HL-60/S4 treated with phorbol 12-myristate 13-acetate at 8.2 ng/mL for 4 days and 3 days (cell line): ENCODE results near the gene SH3RF3.

ENCODE experiments used
- in situ Hi-C: fragments of 300-500 bp; cut with MboI; formaldehyde crosslinking; loops from 2 replicates; pipeline ENCODE4 v1.15.0; 2022; ENCODE audit warnings: low sequenced_read_pairs

SH3RF3 gene

DNA sequence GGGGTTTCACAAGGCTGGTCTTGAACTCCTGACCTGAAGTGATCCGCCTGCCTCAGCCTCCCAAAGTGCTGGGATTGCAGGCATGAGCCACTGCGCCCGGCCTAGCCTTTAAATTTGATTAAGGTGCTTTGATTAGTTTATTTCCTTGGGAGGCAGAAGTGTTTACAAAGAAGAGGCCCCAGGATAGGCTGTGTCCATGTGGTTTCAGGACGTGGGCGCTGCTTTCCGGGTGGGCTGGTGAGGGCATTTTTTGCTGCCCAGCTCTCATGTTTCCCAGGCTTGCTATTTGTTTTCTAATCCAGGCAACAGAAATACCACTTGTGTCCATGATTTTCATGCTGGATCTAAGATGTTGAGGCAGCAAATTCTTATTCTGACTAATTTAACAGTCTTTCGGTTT lies 124.2 kb downstream of the SH3RF3 start:
- in situ Hi-C loops = loop anchor here (25.0 kb wide), 1 partner anchor 259 kb away; no protein-coding TSS in a partner anchor

- in situ Hi-C loops = loop anchor here (25.0 kb wide), 1 partner anchor 258 kb away; no protein-coding TSS in a partner anchor
Observed at GRCh38 chr2:109254174-109254904, 125.3 kb downstream of the SH3RF3 start.

GRCh38 chr2:109255654-109256053 lies 126.6 kb downstream of the SH3RF3 start:
- in situ Hi-C loops = loop anchor here (25.0 kb wide), 1 partner anchor 257 kb away; no protein-coding TSS in a partner anchor

DNA sequence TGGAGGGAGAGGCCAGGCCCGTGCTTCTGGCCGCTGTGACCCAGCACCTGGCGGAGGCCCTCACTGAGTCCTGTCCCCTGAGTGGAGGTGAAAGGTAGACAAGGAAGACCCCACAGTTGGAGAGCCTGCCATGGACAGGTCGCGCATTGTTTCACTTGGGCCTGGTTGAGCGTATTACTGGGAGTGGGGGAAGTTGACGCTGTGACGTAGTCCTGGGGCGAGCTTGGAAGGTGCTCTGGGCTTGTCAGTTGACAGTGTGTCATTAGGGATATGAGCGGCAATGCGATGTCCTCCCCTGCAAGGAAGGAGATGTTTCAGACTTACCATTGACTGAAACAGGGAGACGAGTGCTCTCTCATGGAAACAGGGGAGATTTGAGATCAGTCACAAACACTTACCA lies 127.1 kb downstream of the SH3RF3 start:
- in situ Hi-C loops = loop anchor here (25.0 kb wide), 1 partner anchor 256 kb away; no protein-coding TSS in a partner anchor

GRCh38 chr2:109256921-109257320 lies 127.9 kb downstream of the SH3RF3 start:
- in situ Hi-C loops = loop anchor here (25.0 kb wide), 1 partner anchor 255 kb away; no protein-coding TSS in a partner anchor

- in situ Hi-C loops = loop anchor here (25.0 kb wide), 1 partner anchor 255 kb away; no protein-coding TSS in a partner anchor
Observed at GRCh38 chr2:109257653-109258052, 128.6 kb downstream of the SH3RF3 start.

DNA sequence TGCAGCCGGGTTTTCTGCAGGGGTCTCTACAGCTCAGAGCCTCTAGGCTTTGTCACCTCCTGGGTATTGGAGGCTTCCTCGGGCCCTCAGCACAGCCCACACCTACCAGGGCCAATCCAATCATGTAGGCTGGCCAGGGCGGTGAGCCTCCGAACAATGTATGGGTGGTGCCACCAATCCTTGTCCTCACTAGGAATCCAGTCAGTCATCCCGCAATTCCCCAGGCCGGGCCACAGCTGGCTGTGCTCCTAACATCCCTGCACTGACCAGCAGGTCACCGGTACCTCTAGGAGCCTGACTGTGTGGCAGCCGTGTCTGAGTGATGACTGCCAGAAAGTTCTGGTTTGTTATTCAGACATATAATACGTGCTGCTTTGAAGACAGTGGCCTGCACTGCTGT lies 129.4 kb downstream of the SH3RF3 start:
- in situ Hi-C loops = loop anchor here (25.0 kb wide), 1 partner anchor 254 kb away; no protein-coding TSS in a partner anchor

DNA sequence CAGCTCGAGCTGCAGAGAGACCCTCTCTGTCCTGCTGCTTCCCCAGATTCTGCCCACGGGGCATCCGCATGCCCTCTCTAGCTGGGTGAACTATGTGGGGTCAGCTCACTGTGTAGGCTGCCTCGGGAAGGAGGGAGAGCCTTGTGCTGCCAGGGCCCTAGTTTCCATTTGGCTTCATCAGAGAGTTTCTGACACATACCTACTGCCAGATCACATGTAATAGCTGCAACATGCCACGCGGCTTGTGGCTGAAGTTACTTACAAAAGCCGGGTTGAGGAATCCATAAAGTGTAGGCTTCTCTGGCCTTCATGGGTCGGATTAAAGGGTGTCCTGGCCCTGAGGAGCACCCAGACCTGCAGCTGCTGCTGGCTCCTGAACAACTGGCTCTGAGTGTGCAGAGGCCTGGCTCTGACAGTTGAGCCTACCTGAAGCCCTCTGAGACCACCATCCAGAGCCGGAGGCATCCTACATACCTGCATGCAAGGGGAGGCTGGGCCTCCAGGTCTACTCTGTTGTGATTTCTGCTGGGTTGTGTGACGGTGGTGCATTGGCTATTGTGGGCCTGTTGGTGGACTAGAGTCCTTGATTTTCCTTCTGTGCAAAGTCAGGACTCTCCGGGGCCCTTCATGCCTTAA lies 130.0 kb downstream of the SH3RF3 start:
- in situ Hi-C loops = loop anchor here (25.0 kb wide), 1 partner anchor 253 kb away; no protein-coding TSS in a partner anchor

GRCh38 chr2:109259671-109260070 lies 130.7 kb downstream of the SH3RF3 start:
- in situ Hi-C loops = loop anchor here (25.0 kb wide), 1 partner anchor 253 kb away; no protein-coding TSS in a partner anchor

DNA sequence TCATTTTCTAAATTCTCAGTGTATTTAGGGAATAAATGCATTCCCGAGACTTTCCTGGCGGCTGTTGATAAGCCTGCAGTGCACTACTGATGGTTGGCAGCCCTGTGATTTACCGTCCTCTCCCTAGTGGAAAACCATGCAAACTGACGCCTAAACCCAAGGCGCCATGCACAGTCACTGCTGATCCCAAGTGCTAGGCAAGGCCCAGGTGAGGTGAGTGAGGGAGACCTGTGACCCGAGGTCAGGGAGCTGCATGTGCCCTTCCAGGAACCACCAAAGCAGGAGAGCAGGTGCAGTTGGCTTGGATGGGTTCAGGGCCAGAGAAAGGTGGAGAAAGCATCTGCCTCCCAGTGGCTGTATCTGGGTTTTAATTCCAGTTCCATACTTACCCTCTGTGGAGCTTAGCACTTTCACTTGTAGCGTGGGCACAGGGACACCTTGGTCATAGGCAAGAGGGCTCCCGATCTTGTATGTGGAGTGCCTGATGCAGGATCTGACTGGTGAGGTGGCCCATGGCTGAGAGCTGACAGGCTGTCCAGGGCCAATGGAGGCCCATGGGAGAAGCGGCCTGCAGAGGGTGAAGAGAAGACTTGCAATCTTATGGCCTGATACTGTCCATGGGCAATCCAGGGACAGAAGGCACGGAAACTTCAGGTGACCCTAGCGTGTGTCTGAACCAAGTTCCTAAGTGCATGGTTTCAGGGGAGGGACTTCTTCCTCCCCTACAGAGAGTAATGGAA lies 131.3 kb downstream of the SH3RF3 start:
- in situ Hi-C loops = loop anchor here (25.0 kb wide), 1 partner anchor 252 kb away; no protein-coding TSS in a partner anchor

GRCh38 chr2:109260886-109261700 lies 132.1 kb downstream of the SH3RF3 start:
- in situ Hi-C loops = loop anchor here (25.0 kb wide), 1 partner anchor 251 kb away; no protein-coding TSS in a partner anchor

DNA sequence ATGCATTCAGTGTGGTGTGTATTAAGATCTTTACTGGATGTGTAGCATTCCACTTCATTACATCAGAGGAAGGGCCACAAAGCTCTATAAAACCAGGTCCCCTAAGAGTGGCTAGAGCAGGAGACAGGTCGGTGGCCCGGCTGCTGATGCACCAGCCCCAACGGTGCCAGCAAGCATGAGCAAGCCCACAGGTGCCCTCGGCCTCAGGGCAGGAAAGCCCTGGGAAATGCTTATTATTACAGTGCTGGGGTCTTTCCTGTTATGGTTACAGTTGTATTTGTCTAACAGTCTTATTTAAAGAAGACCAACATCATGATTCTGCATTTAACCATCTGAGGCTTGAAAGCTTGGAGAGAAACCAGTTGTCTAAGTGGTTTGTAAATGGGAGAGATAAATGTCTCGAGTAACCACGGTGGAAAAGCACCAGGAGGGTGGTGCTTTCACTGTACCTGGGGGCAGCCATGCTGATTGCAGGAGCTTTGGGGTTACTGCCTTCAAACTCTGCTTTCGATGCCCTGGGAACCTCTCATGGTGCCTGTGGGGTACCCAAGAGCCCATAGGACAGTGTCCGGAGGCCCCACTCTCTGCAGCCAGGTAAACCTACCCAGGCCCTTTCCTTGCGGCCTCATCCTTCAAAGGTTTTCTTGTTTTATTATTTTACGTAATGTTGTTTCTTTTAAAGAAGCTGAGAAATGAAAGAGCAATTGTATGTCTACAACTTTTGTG lies 133.1 kb downstream of the SH3RF3 start:
- in situ Hi-C loops = loop anchor here (25.0 kb wide), 1 partner anchor 250 kb away; no protein-coding TSS in a partner anchor

DNA sequence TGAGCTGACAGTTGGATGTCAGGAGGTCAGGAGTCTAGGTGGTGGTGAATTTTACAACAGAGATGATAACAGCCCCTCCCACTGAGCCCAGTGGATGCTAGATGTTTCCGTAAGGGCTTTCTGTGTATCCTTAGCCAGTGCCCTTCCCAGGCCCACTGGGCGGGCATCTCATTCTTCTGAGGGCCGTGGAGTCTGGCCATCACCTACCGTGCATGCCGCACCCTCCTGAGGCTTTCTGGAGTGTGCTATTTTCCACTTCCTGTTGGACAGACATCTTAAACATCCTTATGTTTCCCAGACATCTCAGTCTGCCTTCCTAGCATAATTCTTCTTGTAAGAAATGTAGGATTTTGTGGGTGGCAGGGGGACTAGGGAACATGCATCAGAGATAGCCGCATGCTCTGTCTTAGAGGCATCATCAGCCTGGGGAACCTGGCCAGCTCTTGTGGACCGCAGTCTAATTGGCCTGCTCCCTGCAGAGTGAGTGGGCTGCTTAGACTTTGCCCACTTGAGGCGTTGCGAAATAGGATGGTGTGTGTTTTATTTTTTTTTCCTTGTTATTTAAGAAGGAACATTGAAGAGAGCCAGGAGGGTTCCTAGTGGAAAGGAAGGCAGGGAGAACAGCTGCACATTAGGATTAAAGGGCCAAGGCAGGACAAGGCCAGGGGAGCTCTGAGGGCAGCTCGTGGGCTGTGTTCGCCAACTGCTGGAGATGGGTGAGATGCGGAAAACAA lies 135.8 kb downstream of the SH3RF3 start:
- in situ Hi-C loops = loop anchor here (25.0 kb wide), 1 partner anchor 248 kb away; no protein-coding TSS in a partner anchor

DNA sequence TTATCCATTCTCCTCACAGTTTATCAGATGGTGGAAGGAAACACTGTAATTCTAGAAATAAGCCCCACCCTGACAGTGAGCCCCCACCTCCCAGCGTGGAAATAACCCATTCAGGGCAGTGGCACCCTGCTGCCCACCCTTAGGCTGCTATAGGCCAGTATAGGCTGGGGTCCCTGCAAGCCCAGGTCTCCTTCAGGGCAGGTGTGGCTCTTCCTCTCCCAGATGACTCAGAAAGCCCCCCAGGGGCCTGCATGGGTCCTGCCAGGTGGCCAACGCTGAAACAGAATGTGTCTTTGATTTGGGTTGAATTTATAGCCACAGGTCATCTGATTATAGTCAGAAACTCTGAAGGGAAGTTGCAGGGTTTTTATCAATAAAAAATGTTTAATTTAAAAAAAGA lies 136.4 kb downstream of the SH3RF3 start:
- in situ Hi-C loops = loop anchor here (25.0 kb wide), 1 partner anchor 247 kb away; no protein-coding TSS in a partner anchor

DNA sequence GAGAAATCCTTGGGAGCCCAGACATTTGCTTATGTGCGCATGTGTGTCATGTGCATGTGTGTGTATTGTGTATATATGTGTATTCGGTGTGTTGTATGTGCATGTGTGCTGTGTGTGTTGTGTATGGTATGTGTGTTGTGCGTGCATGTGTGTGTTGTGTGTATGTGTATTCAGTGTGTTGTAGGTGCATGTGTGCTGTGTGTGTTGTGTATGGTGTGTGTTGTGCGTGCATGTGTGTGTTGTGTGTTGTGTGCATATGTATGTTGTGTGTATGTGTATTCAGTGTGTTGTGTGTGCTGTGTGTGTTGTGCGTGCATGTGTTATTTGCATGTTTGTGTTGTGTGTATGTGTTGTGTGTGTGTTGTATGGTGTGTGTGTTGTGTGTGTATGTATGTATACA lies 136.9 kb downstream of the SH3RF3 start:
- in situ Hi-C loops = loop anchor here (25.0 kb wide), 1 partner anchor 246 kb away; no protein-coding TSS in a partner anchor

GRCh38 chr2:109266496-109266895 lies 137.5 kb downstream of the SH3RF3 start:
- in situ Hi-C loops = loop anchor here (25.0 kb wide), 1 partner anchor 246 kb away; no protein-coding TSS in a partner anchor

DNA sequence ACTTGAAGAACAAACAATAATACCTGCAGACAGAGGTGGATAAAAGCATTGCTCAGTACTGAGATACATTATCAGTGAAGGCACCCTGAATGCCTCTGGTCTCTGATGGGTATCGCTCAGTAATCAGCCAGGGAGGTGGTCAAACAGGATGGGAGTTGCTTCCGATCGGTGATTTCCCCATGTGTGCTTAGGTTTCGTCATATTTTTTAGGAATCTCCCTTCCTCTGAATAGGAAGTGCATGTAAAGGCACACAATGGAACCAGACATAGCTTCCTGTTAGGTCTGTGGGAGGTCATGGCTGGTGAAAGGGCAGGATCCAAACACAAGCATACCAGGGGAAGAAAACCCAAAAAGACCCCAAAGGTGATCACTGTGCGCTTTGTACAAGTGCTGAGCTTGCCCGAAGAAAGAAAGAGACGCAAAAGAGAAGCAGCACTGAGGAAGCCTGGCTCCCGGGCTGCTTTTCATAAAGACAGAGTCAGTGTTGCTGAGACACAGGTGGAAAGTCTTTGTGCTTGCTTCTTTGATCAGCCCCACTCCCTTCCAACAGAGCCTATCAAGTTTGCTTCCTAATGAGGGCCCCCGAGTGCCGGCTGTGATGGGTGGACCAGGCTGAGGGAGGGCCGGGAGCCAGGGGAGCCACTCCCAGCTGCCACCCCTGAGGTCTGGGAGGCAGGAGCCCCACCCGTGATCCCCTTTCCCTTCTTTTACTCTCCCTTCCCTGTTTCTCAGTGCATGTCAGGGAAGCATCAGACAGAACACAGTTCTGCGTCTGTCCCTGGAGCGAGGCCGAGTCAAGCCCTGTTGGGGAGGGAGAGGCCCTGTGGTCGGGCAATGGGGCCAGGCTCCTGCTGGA lies 138.2 kb downstream of the SH3RF3 start:
- in situ Hi-C loops = loop anchor here (25.0 kb wide), 1 partner anchor 245 kb away; no protein-coding TSS in a partner anchor
